Activated B cell treated with CpG ODN at 0.5 μM for 24 hours (primary cell): ENCODE results near the gene PHACTR1. TPM values are rescaled to one million over a fixed set of nuclear protein-coding genes. Genes with fewer than 3 reads are reported as not detected.

Source experiments
- ATAC-seq: fragments of 200-7000 bp; cut with Tn5 transposase; one replicate; pipeline ENCODE4 v1.10.0; 2021; ENCODE audit warnings: low read depth, mild to moderate bottlenecking, moderate library complexity
- CTCF ChIA-PET: fragments of 350-600 bp; sonication (Branson Sonifier 250); formaldehyde crosslinking; loops from one replicate; lab custom pipeline; 2021; ENCODE audit warnings: antibody characterized with exemption; lab: Charles Lee
- POLR2A ChIA-PET: fragments of 350-600 bp; sonication (Branson Sonifier 250); formaldehyde crosslinking; loops from one replicate; lab custom pipeline; 2021; ENCODE audit warnings: antibody characterized with exemption; lab: Charles Lee
- DNase-seq: peaks from one replicate; pipeline ENCODE4 v3.0.0; 2022
- H3K27ac Mint-ChIP-seq: one replicate; pipeline ENCODE4 v1.8.0; 2020; ENCODE audit warnings: mixed read lengths
- H3K27me3 Mint-ChIP-seq: one replicate; pipeline ENCODE4 v1.8.0; 2021; ENCODE audit warnings: mixed read lengths
- H3K36me3 Mint-ChIP-seq: one replicate; pipeline ENCODE4 v1.8.0; 2021; ENCODE audit warnings: low read depth, mixed read lengths
- H3K4me1 Mint-ChIP-seq: one replicate; pipeline ENCODE4 v1.8.0; 2021; ENCODE audit warnings: mixed read lengths
- H3K4me3 Mint-ChIP-seq: one replicate; pipeline ENCODE4 v1.8.0; 2020; ENCODE audit warnings: mild to moderate bottlenecking, mixed read lengths
- H3K9me3 Mint-ChIP-seq: one replicate; pipeline ENCODE4 v1.8.0; 2020; ENCODE audit warnings: mixed read lengths
- intact Hi-C: fragments of 100-400 bp; cut with micrococcal nuclease; formaldehyde crosslinking; loops from one replicate; pipeline ENCODE4 v1.15.1; 2024
- total RNA-seq: library from RNA; stranded (reverse); gene quantifications from 2 replicates; pipeline ENCODE4 v1.2.3, GENCODE V29; 2022
- TF ChIP-seq, protein P1 (sequence below): fragments of 200-600 bp; IDR thresholded peaks from one replicate; pipeline ENCODE4 v1.8.0; 2022; ENCODE audit warnings: antibody characterized with exemption, mild to moderate bottlenecking

Gene PHACTR1
- total RNA-seq, 1 donor from 2014 or later: 115 TPM

- ChIA-PET POLR2A (interaction anchor here (0.7 to 5.4 kb wide), 13 partner anchors 10 to 792 kb away, joined by 3 to 80 read pairs (median 8); partner anchors contain the start of genes NOL7, SIRT5 and TBC1D7), CTCF (interaction anchor here (0.9 to 2.2 kb wide), 4 partner anchors 28 to 110 kb away, joined by 3 to 15 read pairs (median 5); no protein-coding TSS in a partner anchor)
- Mint-ChIP-seq H3K4me1 (peaks cover 72% of the 10 kb centered on the region), H3K27ac (peak overlapping the region; percentile 92), H3K9me3 (no peaks in the 10 kb centered on the region), H3K27me3 (no peaks in the 10 kb centered on the region), H3K4me3 (peak overlapping the region; percentile 63), H3K36me3 (peaks cover 37% of the 10 kb centered on the region)
- intact Hi-C loops: loop anchor here (1.0 to 2.0 kb wide), 7 partner anchors 25 to 1293 kb away; partner anchors contain the start of genes NOL7 and TBC1D7
- DNase-seq: no peak
- TF ChIP-seq, protein P1, sequence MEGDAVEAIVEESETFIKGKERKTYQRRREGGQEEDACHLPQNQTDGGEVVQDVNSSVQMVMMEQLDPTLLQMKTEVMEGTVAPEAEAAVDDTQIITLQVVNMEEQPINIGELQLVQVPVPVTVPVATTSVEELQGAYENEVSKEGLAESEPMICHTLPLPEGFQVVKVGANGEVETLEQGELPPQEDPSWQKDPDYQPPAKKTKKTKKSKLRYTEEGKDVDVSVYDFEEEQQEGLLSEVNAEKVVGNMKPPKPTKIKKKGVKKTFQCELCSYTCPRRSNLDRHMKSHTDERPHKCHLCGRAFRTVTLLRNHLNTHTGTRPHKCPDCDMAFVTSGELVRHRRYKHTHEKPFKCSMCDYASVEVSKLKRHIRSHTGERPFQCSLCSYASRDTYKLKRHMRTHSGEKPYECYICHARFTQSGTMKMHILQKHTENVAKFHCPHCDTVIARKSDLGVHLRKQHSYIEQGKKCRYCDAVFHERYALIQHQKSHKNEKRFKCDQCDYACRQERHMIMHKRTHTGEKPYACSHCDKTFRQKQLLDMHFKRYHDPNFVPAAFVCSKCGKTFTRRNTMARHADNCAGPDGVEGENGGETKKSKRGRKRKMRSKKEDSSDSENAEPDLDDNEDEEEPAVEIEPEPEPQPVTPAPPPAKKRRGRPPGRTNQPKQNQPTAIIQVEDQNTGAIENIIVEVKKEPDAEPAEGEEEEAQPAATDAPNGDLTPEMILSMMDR: no peak
- peak; percentile 12 for ATAC-seq
These were observed 587.1 kb downstream of the PHACTR1 start for GRCh38 chr6:13303668-13304017.

DNA sequence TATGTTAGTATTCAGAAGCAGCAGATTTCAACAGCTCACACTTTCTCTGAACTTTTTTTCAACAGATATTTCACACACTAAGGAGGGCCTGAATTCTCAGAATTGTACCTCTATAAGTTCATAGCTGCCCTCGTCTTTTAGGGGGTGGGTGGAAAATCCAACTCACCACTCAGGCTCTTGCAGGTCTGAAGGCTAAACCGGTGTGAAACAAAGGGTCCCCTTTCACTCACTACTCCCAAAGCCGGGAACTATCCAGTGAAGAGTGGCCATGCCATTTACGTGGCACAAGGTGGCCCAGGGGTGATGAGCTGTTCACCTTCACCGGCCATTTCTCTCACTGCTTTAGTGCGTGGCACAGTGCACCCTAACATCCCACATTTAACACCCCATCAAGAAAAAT is 587.5 kb downstream of the PHACTR1 start:
- peaks cover 68% of the 10 kb centered on the region for H3K4me1 Mint-ChIP-seq
- H3K36me3 Mint-ChIP-seq: peaks cover 42% of the 10 kb centered on the region
- H3K9me3 Mint-ChIP-seq: no peaks in the 10 kb centered on the region
- DNase-seq (no peak), ATAC-seq (no peak)
- peak overlapping the region; percentile 63 for H3K4me3 Mint-ChIP-seq
- TF ChIP-seq, protein P1: no peak
- intact Hi-C loops: no loop called here
- CTCF ChIA-PET: interaction anchor here (0.9 to 2.2 kb wide), 5 partner anchors 28 to 393 kb away, joined by 3 to 15 read pairs (median 4); no protein-coding TSS in a partner anchor
- no peaks in the 10 kb centered on the region for H3K27me3 Mint-ChIP-seq
- POLR2A ChIA-PET: interaction anchor here (1.0 to 5.4 kb wide), 9 partner anchors 11 to 311 kb away, joined by 4 to 80 read pairs (median 15); partner anchors contain the start of genes NOL7, SIRT5 and TBC1D7
- peak overlapping the region; percentile 92 for H3K27ac Mint-ChIP-seq

- ATAC-seq (peak; percentile 34), DNase-seq (no peak)
- Mint-ChIP-seq H3K4me1 (peaks cover 62% of the 10 kb centered on the region), H3K4me3 (peak overlapping the region; percentile 63), H3K27me3 (no peaks in the 10 kb centered on the region), H3K9me3 (no peaks in the 10 kb centered on the region), H3K27ac (peak overlapping the region; percentile 92), H3K36me3 (peaks cover 45% of the 10 kb centered on the region)
- ChIA-PET CTCF (interaction anchor here (0.8 to 2.2 kb wide), 6 partner anchors 19 to 393 kb away, joined by 3 to 15 read pairs (median 4); no protein-coding TSS in a partner anchor), POLR2A (interaction anchor here (0.6 to 5.4 kb wide), 15 partner anchors 10 to 389 kb away, joined by 3 to 80 read pairs (median 4); partner anchors contain the start of genes NOL7, SIRT5 and TBC1D7)
- intact Hi-C loops: no loop called here
- TF ChIP-seq, protein P1: no peak
These were observed 588.2 kb downstream of the PHACTR1 start for GRCh38 chr6:13304580-13305260.

GRCh38 chr6:13305288-13305687 is 588.7 kb downstream of the PHACTR1 start:
- ATAC-seq: no peak
- TF ChIP-seq, protein P1: no peak
- peaks cover 48% of the 10 kb centered on the region for H3K36me3 Mint-ChIP-seq

GRCh38 chr6:13305791-13306190 is 589.2 kb downstream of the PHACTR1 start:
- intact Hi-C loops: no loop called here
- Mint-ChIP-seq H3K27me3 (no peaks in the 10 kb centered on the region), H3K36me3 (peaks cover 50% of the 10 kb centered on the region), H3K9me3 (no peaks in the 10 kb centered on the region), H3K4me1 (peaks cover 51% of the 10 kb centered on the region), H3K4me3 (no peak overlapping the region), H3K27ac (peak overlapping the region; percentile 92)
- TF ChIP-seq, protein P1: no peak
- CTCF ChIA-PET: interaction anchor here (1.3 kb wide), 1 partner anchor 27 kb away, joined by 6 read pairs; no protein-coding TSS in a partner anchor
- POLR2A ChIA-PET: interaction anchor here (0.9 to 5.4 kb wide), 4 partner anchors 16 to 31 kb away, joined by 3 to 80 read pairs (median 35); partner anchors contain the start of gene TBC1D7
- no peak for DNase-seq
- ATAC-seq: no peak

More at GRCh38 chr6:13305288-13305687, 588.7 kb downstream of the PHACTR1 start:
- ChIA-PET CTCF (interaction anchor here (0.8 to 2.2 kb wide), 6 partner anchors 20 to 394 kb away, joined by 3 to 15 read pairs (median 4); no protein-coding TSS in a partner anchor), POLR2A (interaction anchor here (0.6 to 5.4 kb wide), 11 partner anchors 9 to 269 kb away, joined by 3 to 80 read pairs (median 4); partner anchors contain the start of genes SIRT5 and TBC1D7)
- Mint-ChIP-seq H3K4me1 (peaks cover 56% of the 10 kb centered on the region), H3K4me3 (peak overlapping the region; percentile 63), H3K27me3 (no peaks in the 10 kb centered on the region), H3K9me3 (no peaks in the 10 kb centered on the region), H3K27ac (peak overlapping the region; percentile 92)
- no peak for DNase-seq
- intact Hi-C loops: no loop called here
